ENCODE results near the gene GLI1. TPM values are rescaled to one million over a fixed set of nuclear protein-coding genes. Genes with fewer than 3 reads are reported as not detected.
"Not testable (repeated sequence)": the region's sequence is repeated elsewhere in the genome, so short reads cannot be mapped to it uniquely, and the experiment has no call there.

GLI1 gene
- 0.56 and 0.78 TPM in 2 replicates for total RNA-seq
- 10.0 TPM for polyA plus RNA-seq (2012)

DNA sequence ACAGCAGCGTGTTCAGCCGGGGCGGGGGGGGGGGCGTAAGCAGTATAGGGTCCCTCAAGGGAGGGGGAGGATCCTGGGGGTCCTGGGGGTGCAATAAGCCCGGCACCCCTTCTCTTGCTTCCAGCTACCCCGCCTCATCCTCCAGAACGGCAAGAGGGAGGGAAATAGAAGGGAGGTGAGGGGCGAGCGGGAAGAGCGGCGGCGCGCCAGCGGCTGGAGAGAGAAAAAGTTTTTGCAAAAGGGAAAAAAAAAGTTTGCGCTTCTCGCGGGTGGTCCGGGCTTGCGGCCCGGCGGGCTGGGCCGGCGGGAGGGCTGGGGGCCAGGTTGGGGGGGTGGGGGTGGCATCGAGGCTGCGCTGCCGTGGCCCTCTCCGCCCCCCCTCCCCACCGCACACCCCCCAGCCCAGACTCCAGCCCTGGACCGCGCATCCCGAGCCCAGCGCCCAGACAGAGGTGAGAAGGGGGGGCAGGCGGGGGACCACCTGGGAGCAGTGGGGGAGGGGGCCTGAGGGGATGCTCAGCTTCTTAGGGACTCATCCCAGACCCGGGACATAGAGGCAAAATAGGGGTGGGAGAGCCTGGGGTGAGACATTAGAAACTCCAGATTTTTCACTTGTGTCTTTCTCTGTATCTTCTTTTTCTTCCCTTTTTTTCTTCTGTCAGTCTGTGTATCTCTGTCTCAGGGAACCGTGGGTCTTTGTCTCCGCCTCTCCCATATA, at the start of gene GLI1:
Gene GLI1, plus strand, starts transcription at position 36 of the 718 bp plus-strand sequence. CDS start 3,907 bp downstream, outside the sequence.
- peak; percentile 7 for DNase-seq (ENCODE audit: low read depth)

DNA sequence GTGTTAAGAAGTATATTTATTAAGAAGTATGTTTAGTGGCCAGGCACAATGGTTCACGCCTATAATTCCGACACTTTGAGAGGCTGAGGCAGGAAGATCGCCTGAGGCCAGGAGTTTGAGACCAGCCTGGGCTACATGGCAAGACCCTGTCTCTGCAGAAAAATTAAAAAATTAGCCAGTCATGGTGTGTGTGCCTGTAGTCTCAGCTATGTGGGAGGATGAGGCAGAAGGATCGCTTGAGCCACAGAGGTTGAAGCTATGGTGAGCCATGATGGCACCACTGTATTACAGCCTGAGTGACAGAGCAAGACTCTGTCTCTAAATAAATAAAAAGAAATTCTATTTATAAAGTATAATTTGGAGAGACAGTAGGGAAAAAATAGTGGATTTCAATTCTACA, 49.1 kb upstream of the GLI1 start:
- no peak for DNase-seq (ENCODE audit: low read depth)

DNA sequence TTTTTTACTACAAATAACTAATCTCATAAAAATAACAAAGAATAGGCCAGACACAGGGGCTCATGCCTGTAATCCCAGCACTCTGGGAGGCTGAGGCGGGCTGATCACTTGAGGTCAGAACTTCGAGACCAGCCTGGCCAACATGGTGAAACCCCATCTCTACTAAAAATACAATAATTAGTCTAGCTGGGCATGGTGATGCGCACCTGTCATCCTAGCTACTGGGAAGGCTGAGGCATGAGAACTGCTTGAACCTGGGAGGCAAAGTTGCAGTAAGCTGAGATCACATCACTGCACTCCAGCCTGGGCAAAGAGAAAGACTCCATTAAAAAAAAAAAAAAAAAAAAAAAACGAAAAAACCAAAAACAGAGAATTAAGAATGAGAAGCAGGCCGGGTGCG, 45.4 kb upstream of the GLI1 start:
- DNase-seq (ENCODE audit: low read depth), result peak; percentile 34

DNA sequence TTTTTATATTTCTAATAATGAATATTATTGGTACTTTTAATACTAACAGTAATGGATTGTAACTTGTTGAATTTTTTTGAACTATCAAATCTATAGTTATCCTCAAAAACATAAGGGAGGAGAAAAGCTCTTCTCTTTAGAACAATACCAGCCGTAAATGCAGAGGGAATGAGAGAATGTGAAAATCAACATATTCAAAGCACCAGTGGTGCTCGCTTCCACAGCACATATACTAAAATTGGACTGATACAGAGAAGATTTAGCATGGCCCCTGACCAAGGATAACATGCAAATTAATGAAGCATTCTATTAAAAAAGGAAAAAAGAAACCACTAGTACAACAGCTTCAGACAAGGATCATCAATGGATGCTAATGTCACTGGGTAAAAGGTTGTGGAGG, 44.5 kb upstream of the GLI1 start:
- no peak for DNase-seq (ENCODE audit: low read depth)

DNA sequence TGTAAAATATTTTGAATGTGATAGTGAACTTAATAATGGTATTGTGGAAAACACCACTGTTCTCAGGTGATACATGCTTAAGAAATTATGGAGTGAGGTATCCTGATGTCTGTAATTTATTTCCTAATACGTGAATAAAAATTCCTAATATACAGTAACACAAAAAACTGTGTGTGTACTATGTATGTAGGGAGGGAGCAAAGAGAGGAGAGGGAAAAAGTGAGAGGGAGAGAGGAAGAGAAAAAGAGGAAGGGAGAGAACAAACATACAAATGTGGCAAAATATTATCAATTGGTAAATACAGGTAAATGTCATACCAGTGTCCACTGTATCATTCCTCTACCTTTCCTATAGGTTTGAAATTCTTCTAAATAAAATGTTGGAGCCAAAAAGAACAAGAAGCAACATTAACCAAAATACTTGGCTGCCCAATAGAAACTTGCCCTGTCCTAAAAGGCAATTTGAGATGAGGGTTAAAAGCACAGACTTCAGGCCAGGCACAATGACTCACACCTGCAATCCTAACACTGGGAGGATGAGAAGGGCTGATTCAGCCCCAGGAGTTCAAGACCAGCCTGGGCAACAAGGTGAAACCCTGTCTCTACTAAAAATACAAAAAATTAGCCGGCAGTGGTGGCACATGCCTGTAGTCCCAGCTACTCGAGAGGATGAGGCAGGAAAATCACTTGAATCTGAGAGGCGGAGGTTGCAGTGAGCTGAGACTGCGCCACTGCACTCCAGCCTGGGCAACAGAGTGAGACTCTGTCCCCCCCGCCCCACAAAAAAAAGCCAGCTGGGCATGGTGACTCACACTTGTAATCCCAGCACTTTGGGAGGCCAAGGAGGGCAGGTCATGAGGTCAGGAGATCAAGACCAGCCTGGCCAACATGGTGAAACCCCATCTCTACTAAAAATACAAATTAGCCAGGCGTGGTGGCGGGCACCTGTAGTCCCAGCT, 43.3 kb upstream of the GLI1 start:
- DNase-seq (ENCODE audit: low read depth), result peak; percentile 14

DNA sequence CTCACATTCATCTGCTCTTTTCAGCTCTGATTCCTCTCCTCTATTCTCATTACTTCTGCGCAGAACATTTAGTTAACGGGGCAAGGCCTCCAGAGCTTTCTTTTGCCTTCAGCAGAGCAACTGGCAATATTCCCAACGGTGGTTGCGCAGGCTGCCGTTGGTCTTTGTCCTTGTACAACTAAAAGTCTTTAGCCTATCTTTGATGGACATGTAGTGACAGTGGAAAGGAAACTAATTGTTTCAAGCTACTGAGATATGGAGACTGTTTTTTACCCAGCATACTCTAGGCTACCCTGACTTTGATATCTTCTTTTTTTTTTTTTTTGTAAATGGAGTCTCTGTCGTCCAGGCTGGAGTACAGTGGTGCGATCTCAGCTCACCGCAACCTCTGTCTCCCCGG, 41.3 kb upstream of the GLI1 start:
- DNase-seq (ENCODE audit: low read depth), result no peak

DNA sequence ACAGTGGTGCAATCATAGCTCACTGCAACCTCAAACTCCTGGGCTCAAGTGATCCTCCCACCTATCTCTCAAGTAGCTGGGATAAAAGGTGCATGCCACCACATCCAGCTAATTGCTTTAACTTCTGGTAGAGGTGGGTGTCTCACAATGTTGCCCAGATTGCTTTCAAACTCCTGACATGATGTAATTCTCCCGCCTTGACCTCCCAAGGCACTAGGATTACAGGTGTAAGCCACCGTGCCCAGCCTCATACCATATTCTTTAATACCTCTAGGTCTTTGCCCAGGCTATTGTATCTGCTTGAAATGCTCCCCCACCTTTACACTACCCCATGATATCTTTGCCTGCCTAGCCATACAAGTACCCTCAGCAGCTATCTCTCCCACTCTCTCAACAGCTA, 40.1 kb upstream of the GLI1 start:
- no peak for DNase-seq (ENCODE audit: low read depth)

DNA sequence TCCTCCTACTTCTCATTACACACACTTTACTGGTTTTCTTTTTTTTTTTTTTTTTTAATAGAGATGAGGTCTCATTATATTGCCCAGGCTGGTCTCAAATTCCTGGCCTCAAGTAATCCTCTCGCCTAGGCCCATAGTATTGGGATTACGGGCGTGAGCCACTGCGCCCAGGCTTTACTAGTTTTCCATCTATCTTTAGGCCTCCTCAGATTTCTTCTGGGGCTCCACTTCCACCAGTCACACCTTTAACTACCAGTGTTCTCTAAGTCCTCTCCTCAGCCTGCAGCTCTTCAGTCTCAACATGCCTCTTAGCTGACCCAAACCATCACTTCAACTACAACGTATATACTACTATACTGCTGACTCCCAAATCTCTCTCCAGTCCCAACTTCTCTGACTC, 39.1 kb upstream of the GLI1 start:
- DNase-seq (ENCODE audit: low read depth), result no peak

DNA sequence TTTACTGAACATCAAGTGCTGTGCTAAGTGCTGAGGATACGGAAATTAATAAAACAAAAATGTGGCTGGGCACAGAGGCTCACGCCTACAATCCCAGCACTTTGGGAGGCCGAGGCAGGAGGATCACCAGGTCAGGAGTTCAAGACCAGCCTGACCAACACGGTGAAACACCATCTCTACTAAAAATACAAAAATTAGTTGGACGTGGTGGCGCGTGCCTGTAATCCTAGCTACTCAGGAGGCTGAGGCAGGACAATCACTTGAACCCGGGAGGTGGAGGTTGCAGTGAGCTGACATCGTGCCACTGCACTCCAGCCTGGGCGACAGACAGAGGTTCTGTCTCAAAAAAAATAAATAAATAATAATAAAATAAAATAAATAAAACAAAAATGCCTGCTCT, 32.6 kb upstream of the GLI1 start:
- not testable (repeated sequence) for DNase-seq (ENCODE audit: low read depth)

DNA sequence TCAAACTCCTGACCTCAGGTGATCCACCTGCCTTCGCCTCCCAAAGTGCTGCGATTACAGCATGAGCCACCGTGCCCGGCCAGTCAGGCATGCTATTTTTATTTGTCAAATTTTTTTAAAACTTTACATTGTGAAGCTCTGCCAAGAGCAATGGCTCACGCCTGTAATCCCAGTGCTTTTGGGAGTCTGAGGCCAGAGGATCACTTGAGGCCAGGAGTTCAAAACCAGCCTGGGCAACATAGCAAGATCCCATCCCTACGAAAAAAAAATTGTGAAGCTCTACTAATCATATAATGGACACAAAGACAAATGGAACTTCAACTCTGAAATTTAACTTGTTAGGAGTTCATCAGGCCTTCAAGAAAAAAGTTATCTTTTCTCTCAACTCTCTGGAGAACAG, 30.6 kb upstream of the GLI1 start:
- DNase-seq (ENCODE audit: low read depth), result no peak

DNA sequence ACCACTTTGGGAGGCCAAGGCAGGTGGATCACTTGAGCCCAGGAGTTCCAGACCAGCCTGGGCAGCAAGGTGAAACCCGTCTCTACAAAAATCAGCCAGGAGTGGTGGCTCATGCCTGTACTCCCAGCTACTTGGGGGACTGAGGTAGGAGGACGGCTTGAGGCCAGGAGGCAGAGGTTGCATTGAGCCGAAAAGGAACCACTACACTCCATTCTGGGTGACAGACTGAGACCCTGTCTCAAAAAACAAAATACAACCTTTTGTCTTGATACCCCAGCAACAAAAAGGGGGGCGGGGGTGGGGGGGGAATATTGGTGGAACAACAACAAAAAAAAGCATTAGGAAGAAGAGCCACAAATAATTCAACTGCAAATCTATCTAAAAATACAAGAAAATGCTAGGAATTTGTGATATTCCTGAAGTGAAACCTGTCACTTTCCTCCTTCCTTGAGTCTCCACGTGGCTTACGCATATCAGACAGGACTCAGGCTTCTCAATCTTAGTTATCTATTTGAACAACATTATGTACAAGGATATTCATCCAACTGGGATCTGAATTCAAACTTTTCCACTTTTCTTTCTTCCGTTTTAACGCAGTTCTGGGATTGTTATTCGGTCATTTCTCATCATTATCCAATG, 30.0 kb upstream of the GLI1 start:
- DNase-seq (ENCODE audit: low read depth), result no peak

DNA sequence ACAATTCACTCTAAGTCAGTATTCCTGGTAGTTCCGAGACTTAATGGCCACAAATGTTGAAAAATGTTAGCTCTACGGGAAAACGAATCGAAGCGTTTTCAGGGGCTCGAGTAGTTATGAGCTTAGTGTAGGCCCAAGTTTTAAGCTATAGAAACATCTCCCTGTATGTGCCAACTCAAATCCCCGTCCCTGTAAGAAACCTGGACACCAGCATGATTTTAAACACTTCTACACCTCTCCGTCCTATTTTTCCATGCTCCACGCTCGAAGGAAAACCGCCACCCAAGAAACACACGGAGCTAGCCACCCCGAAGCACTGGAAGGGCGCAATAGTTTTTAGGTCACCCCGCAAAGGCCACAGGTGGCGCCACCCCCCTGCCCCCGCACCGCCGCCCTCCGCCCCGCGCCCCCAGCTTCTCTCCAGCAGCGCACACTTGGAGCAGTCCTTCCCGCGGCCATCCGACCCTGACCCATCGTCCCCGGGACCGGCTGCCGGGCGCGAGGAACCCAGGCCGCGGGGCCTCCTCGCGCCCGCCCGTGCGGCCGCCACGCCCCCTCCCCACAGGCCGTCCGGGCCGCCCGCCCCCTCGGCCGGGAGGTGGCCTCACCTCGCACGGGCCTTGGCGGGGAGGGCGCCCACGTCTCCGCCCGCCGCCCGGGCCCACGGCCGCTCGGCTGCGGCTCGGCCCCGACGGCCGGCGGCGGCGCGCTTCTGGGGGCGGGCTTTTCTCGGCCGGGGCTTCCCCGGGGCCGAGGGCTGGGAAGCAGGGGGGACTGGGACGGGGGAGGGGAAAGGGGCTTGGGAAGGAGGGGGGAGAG, 29.3 kb upstream of the GLI1 start:
- DNase-seq (ENCODE audit: low read depth), result no peak

DNA sequence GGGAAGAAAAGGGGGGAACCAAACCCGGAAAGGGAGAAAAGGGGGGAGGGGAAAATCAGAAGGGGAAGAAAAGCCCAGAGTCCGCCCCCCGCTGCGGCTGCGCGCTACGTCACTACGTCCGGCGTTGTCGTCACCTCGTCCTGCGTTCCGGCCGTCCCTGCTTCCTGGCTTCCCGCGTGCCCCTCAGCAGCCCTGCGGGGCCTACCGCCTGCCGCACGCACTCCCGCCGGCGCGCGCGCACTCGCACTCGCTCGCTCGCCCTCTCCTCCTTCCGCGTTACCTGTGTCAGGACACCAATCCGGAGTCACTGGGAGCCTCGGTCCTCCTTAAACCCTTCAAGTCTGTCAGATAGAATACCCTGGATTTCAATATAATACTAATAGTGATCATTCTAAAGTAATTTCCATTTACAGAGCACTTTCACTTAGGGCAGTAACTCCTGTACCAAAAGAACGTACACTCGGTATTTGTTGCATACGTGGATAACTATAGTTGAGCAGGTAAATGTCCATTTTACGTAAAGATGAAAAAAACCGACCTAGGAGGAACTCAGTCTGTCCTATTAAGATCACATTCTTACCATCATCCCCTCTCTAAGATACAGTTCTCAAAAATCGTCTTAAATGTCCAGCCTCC, 28.5 kb upstream of the GLI1 start, which contains the start of gene R3HDM2:
Gene R3HDM2, minus strand, starts transcription at position 113 of the 636 bp plus-strand sequence. CDS start 120,615 bp downstream, outside the sequence.
- DNase-seq (ENCODE audit: low read depth), result peak; percentile 94

DNA sequence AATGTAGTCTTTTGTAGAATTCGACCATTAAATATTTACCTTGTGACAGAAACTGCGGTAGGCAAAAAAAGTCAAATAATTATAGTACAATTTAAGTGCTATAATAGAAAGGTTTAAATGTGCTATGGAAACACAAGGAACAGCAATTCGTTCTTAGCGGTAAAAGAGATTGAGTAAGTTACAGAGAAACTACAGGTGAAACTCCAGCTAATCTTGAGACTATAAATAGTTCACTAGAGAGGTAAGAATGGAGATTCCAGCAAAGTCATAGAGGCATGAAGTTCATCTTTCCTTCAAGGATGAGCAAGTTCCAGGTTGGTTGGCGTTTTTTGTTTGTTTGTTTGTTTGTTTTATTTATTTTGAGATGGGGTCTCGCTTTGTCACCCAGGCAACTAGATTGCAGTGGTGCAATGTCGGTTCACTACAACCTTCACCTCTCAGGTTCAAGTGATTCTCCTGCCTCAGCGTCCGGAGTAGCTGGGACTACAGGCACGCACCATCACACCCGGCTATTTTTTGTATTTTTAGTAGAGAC, 27.9 kb upstream of the GLI1 start:
- DNase-seq (ENCODE audit: low read depth), result no peak

DNA sequence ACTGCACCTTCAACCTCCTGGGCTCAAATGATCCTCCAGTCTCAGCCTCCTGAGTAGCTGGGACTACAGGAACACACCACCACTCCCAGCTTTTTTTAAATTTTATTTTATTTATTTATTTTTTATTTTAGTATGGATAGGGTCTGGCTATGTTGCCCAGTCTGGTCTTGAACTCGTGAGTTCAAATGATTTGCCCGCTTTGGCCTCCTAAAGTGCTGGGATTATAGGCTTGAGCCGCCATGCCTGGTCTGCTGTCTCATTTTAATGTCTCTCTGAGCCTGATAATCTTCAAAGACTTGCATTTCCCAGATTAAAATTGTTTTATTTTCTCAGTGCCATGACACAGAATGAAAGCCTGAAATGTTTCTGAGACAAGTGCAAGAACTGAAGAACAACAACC, 26.2 kb upstream of the GLI1 start:
- DNase-seq (ENCODE audit: low read depth), result no peak

DNA sequence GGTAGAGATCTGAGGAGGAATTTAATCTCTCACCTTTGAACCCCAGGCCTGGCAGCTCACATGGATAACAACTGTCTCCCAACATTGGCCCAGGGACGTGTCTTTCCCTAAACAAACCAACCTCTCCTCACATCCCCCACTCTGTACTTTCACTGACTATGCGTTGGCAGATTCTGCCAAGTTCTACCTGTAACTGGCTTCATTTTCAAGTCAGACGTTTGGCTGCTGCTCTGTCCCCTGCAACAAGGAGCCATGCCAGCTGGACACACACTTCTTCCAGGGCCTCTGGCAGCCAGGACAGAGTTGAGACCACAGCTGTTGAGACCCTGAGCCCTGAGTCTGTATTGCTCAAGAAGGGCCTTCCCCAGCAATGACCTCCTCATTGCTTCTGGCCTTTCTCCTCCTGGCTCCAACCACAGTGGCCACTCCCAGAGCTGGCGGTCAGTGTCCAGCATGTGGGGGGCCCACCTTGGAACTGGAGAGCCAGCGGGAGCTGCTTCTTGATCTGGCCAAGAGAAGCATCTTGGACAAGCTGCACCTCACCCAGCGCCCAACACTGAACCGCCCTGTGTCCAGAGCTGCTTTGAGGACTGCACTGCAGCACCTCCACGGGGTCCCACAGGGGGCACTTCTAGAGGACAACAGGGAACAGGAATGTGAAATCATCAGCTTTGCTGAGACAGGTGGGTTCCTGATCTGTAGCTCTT, 24.9 kb upstream of the GLI1 start, which contains the start of gene INHBC:
Gene INHBC, plus strand, starts transcription at position 268 of the 707 bp plus-strand sequence. Its CDS starts 103 bp downstream, at position 371.
- DNase-seq (ENCODE audit: low read depth), result peak; percentile 10

DNA sequence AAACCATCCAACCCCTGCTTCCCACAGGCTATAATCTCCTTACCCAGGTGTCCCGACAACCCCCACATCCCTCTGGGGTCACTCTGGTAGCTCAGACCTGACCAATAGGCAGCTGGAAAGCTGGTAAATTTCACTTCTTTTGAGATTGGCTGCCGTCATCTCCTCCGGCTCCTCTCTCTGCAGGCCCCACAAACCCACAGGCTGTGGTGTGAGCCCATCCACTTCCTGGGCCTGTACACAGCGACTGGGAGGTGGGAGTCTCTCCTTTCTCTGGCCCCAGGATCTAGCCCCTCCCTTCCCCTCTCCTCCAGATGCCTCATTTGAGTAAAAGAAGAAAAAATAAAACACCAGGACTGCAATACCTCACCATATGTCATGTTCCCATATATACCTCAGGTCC, 24.3 kb upstream of the GLI1 start:
- DNase-seq (ENCODE audit: low read depth), result no peak

DNA sequence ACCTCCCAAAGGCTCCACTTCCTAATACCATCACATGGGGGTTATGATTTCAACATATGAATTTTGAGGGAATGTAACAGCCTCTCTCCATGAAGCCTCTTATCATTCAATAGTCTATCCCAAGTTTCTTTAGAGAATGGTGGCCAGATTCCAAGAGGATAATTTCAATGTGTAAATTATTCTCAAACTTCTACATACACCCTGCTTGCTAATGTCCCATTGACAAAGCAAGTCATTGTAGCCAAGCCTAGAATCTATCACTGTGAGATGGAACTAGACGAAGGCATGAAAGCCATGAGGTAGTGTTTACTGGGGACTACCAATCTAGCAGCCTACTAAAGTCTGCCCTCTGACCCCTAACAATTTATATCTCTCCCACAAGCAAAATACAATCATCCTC, 21.2 kb upstream of the GLI1 start:
- DNase-seq (ENCODE audit: low read depth), result no peak

DNA sequence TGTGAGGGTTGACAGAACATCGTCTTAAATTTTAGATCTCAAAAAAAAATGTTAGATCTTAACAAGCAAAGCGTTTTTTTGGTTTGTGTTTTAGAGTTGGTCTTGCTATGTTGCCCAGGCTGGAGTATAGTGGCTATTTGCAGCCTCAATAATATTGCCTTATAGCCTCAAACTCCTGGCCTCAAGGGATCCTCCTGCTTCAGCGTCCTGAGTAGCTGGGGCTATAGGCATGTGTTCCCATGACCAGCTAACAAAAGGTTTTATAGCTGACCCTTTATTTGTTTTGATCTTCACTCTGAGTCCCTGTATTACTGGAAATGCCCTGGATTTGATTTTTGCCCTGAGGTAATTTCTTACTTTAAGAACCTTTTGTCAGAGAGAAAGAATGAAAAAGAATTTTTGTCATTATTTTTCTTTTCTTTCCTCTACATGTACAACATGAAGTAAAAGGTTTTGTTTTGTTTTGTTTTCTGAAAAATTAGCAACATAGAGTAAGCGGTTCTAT, 19.8 kb upstream of the GLI1 start:
- DNase-seq (ENCODE audit: low read depth), result no peak

Measured in myocyte (in vitro differentiated cells).